Subcutaneous abdominal adipose tissue (tissue), 5 donors: ENCODE data around the gene KLHDC8A.
"Not testable (repeated sequence)": the region's sequence is repeated elsewhere in the genome, so short reads cannot be mapped to it uniquely, and the experiment has no call there.

Experiments
- H3K27ac ChIP-seq: one replicate; pipeline ENCODE4 v1.7.0; 2013; ENCODE audit warnings: low read depth, mild to moderate bottlenecking, inconsistent platforms, low read length, moderate library complexity
- H3K27me3 ChIP-seq, 5 donors: one replicate each; pipeline ENCODE4 v1.7.0; 2013; ENCODE audit warnings: low read length in 5 of 5, inconsistent platforms in 1 of 5; ENCODE audit not compliant: control insufficient read depth in 5 of 5, insufficient read depth in 4 of 5
- H3K36me3 ChIP-seq, 5 donors: one replicate each; pipeline ENCODE4 v1.7.0; 2013; ENCODE audit warnings: low read length in 5 of 5; ENCODE audit not compliant: control insufficient read depth in 5 of 5, insufficient read depth in 5 of 5
- H3K4me1 ChIP-seq, 5 donors: one replicate each; pipeline ENCODE4 v1.7.0; 2013; ENCODE audit warnings: low read length in 5 of 5, mild to moderate bottlenecking in 3 of 5, moderate library complexity in 1 of 5; ENCODE audit not compliant: control insufficient read depth in 5 of 5, insufficient read depth in 5 of 5
- H3K4me3 ChIP-seq, 5 donors: one replicate each; pipeline ENCODE4 v1.7.0; 2013; ENCODE audit warnings: low read length in 5 of 5, low read depth in 1 of 5
- H3K9ac ChIP-seq, 5 donors: one replicate each; pipeline ENCODE4 v1.7.0; 2013; ENCODE audit warnings: low read length in 5 of 5, mild to moderate bottlenecking in 4 of 5, moderate library complexity in 3 of 5
- H3K9me3 ChIP-seq, 5 donors: one replicate each; pipeline ENCODE4 v1.7.0; 2013; ENCODE audit warnings: low read length in 5 of 5; ENCODE audit not compliant: control insufficient read depth in 5 of 5
- donor health status: healthy.
- donor health status: healthy.
- donor health status: healthy.
- donor health status: healthy.
- donor health status: healthy.

Gene KLHDC8A

GRCh38 chr1:205373022-205373797 lies 16.5 kb upstream of the KLHDC8A start:
- Histone ChIP-seq H3K4me3 (no peak overlapping the region), H3K27me3 (peaks cover 3 to 33% (median 27%) of the 10 kb centered on the region in 5 donors), H3K4me1 (peaks cover 0 to 3% (median 0%) of the 10 kb centered on the region in 5 donors), H3K36me3 (no peaks in the 10 kb centered on the region), H3K9me3 (peaks cover 0 to 3% (median 0%) of the 10 kb centered on the region in 5 donors), H3K9ac (no peak overlapping the region), H3K27ac (no peak overlapping the region)

DNA sequence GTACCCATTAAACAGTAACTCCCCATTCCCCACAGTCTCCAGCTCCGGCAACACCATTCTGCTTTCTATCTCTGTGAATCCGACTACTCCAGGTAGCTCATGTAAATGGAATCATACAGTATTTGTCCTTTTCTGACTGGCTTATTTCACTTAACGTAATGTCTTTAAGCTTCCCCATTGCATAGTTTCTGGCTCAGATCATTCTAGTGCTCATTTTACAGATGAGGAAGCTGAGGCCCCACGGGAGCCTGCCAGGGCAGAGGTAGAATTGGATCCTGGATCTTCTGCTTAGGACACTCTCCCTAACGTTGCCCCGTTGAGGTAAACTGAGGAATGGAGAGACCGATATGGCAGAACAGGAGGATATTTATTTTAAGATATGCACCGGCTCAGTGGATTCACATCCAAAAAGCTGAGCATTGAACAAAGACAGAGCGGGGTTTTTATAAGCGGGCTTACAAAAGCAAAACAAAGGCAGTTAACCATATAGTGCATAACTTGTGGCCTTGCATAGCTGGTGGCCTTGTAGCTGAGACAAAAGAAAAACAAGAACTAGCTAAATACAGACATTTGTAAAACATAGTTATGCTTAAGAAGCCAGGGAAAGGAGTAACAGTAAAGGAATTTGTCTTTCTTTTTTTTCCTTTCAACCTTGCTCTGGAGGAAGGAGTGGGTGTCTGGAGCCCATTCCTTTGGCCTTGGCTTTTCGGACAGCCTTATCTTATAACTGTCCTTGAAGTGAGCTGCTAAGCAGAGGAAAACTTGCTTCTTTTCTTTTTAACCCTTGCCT lies 15.3 kb upstream of the KLHDC8A start:
- no peak overlapping the region for H3K27ac ChIP-seq
- H3K9ac ChIP-seq: no peak overlapping the region
- no peak overlapping the region for H3K4me3 ChIP-seq
- H3K27me3 ChIP-seq: peaks cover 3 to 31% (median 22%) of the 10 kb centered on the region in 5 donors
- peaks cover 0 to 3% (median 0%) of the 10 kb centered on the region in 5 donors for H3K4me1 ChIP-seq
- H3K36me3 ChIP-seq: no peaks in the 10 kb centered on the region
- H3K9me3 ChIP-seq: peaks cover 0 to 3% (median 0%) of the 10 kb centered on the region in 5 donors

DNA sequence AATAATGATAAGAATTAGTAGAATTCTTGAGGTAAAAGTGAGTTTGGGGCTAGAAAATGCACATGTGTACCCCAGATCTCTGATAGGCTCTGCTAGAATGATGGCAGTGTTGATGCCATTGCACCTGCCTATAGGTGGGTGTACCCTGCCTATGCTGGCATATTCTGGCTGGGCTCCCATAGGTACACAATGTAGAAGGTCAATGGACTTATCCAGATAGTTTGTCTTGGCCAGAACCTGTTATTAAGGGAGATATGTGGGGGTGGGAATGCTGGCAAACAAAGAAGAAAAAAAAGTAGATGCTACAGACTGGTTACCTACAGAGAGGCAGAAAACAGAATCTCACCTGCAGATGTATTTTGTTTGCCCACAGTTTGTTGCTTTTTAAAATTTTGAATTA lies 14.1 kb upstream of the KLHDC8A start:
- no peaks in the 10 kb centered on the region for H3K36me3 ChIP-seq
- no peak overlapping the region for H3K4me3 ChIP-seq
- peaks cover 3 to 29% (median 19%) of the 10 kb centered on the region in 5 donors for H3K27me3 ChIP-seq
- no peaks in the 10 kb centered on the region for H3K4me1 ChIP-seq
- H3K27ac ChIP-seq: no peak overlapping the region
- H3K9me3 ChIP-seq: peaks cover 0 to 3% (median 0%) of the 10 kb centered on the region in 5 donors
- no peak overlapping the region for H3K9ac ChIP-seq

DNA sequence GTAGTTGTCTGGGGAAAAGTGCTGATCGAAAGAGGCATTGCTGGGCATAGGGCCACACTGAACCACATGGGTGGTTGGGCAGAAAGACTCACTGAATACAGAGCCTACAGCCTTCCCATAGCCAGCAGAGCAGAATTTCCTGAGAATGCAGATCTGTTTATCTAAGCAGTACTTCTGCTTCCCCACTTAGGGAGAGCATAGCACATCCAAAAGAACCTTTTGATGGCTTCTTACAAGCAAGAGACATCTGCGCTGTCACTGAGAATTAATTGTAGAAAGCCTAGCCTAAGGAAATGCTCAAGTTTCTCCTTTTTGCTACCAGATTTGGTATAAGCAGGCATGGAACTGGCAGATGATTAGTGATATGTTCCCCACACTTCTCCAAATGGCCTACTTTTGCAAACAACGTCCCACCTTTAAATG lies 13.0 kb upstream of the KLHDC8A start:
- Histone ChIP-seq H3K27me3 (peaks cover 3 to 29% (median 14%) of the 10 kb centered on the region in 5 donors), H3K27ac (no peak overlapping the region), H3K9me3 (peaks cover 0 to 3% (median 0%) of the 10 kb centered on the region in 5 donors), H3K4me1 (no peaks in the 10 kb centered on the region), H3K9ac (no peak overlapping the region), H3K36me3 (no peaks in the 10 kb centered on the region), H3K4me3 (no peak overlapping the region)

DNA sequence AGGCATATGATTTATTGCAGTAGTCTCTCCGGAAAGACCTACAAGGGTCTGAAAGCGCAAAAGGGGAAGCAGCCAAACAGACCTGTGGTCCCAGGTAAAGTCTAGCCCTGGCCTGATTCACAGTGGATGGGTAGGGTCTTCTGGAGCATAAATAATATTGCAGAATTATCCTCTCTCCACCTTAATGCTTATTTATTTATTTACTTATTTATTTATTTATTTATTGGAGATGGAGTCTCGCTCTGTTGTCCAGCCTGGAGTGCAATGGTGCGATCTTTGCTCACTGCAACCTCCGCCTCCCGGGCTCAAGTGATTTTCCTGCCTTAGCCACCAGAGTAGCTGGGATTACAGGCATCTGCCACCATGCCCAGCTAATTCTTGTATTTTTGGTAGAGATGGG lies 11.8 kb upstream of the KLHDC8A start:
- Histone ChIP-seq H3K4me1 (no peaks in the 10 kb centered on the region), H3K36me3 (no peaks in the 10 kb centered on the region), H3K4me3 (no peak overlapping the region), H3K27me3 (peaks cover 0 to 17% (median 5%) of the 10 kb centered on the region in 5 donors), H3K27ac (no peak overlapping the region), H3K9ac (no peak overlapping the region), H3K9me3 (peaks cover 0 to 3% (median 0%) of the 10 kb centered on the region in 5 donors)

GRCh38 chr1:205365945-205366463 lies 9.3 kb upstream of the KLHDC8A start:
- Histone ChIP-seq H3K27me3 (peaks cover 0 to 9% (median 0%) of the 10 kb centered on the region in 5 donors), H3K27ac (no peak overlapping the region), H3K36me3 (no peaks in the 10 kb centered on the region), H3K9me3 (no peaks in the 10 kb centered on the region), H3K9ac (no peak overlapping the region), H3K4me3 (no peak overlapping the region), H3K4me1 (no peaks in the 10 kb centered on the region)

DNA sequence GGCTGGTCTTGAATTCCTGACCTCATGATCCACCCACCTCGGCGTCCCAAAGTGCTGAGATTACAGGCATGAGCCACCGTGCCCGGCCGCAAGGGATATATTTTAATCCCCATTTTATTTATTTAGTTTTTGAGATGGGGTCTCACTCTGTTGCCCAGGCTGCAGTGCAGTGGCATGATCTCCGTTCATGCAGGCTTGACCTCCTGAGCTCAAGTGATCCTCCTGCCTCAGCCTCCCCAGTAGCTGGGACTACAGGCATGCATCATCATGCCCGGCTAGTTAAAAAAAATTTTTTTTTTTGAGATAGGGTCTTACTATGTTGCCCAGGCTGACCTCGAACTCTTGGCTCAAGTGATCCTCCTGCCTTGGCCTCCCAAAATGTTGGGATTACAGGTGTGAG lies 8.4 kb upstream of the KLHDC8A start:
- not testable (repeated sequence) for H3K27ac ChIP-seq, H3K9me3 ChIP-seq, H3K36me3 ChIP-seq, H3K4me3 ChIP-seq, H3K27me3 ChIP-seq, H3K4me1 ChIP-seq, H3K9ac ChIP-seq

GRCh38 chr1:205360891-205361290 lies 4.2 kb upstream of the KLHDC8A start:
- Histone ChIP-seq H3K36me3 (no peaks in the 10 kb centered on the region), H3K27me3 (peaks cover 11 to 20% (median 14%) of the 10 kb centered on the region in 5 donors), H3K9ac (no peak overlapping the region), H3K27ac (no peak overlapping the region), H3K9me3 (no peaks in the 10 kb centered on the region), H3K4me1 (peaks cover 0 to 9% (median 7%) of the 10 kb centered on the region in 5 donors), H3K4me3 (no peak overlapping the region)

DNA sequence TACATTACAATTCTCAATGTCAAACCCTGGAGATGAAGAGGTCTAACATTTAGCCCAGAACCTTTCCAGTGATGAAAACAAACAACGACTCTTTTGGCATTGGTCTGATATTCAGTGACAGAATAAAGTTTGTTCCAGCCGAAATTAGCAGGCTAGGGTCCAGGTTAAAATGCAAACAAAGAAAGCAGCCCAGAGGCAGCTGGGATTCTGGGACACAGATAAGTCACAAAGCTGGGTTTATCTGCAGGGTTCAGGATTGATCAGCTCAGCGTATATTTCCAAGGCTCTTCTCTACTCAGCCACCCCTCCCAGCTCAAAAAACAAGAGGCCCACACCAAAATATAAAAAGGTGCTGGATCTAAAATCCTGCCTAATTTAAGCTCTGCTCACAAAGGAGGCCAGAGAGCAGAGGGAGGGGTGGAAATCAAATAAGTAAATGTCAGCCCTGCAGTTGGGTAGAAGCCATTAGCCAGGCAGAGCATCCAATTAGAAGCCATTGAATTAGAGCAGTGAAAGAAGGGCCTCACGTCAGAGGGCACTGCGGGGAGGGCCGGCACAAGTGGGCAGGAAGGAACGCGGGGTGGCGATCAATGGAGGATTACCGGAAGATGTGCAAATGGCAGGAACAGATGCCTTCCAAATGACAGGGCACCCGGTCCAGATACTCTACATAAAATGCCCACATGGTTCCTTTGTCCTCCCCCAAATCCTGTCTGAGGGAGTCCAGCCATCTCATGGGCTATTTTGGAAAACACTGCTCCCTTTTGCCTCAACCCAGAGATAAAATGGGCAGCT lies 3.2 kb upstream of the KLHDC8A start:
- Histone ChIP-seq H3K36me3 (no peaks in the 10 kb centered on the region), H3K9ac (no peak overlapping the region), H3K4me3 (no peak overlapping the region), H3K4me1 (peaks cover 0 to 9% (median 7%) of the 10 kb centered on the region in 5 donors), H3K27me3 (peaks cover 12 to 25% (median 14%) of the 10 kb centered on the region in 5 donors), H3K9me3 (no peaks in the 10 kb centered on the region), H3K27ac (no peak overlapping the region)
